Measurements from ENCODE around the gene SAMD5. TPM values are rescaled to one million over a fixed set of nuclear protein-coding genes. Genes with fewer than 3 reads are reported as not detected.

SAMD5 gene
- total RNA-seq, 3 donors from 2014 or later, result 0.80 to 13.5 (median 8.8) TPM

DNA sequence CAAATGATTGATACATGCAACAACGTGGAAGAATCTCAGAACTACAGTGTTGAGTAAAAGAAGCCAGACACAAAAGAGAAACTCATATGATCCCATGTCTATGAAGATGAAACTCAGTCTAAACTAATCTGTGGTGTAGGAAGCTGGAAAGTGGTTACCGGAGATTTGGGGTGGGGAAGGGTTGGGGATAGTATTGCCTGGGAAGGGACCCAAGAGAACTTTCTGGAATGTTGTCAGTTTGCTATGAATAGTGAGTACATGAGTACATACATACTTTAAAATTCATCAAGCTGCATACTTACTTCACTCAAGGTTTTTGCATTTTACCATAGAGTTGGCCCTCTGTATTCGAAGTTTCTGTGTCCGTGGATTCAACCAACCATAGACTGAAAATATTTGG lies 106.0 kb downstream of the SAMD5 start:
- Histone ChIP-seq H3K27ac (no peak overlapping the region), H3K9me3 (no peaks in the 10 kb centered on the region), H3K36me3 (no peaks in the 10 kb centered on the region), H3K4me1 (no peaks in the 10 kb centered on the region), H3K4me3 (no peak overlapping the region), H3K27me3 (no peaks in the 10 kb centered on the region)
- TF ChIP-seq, protein P1, sequence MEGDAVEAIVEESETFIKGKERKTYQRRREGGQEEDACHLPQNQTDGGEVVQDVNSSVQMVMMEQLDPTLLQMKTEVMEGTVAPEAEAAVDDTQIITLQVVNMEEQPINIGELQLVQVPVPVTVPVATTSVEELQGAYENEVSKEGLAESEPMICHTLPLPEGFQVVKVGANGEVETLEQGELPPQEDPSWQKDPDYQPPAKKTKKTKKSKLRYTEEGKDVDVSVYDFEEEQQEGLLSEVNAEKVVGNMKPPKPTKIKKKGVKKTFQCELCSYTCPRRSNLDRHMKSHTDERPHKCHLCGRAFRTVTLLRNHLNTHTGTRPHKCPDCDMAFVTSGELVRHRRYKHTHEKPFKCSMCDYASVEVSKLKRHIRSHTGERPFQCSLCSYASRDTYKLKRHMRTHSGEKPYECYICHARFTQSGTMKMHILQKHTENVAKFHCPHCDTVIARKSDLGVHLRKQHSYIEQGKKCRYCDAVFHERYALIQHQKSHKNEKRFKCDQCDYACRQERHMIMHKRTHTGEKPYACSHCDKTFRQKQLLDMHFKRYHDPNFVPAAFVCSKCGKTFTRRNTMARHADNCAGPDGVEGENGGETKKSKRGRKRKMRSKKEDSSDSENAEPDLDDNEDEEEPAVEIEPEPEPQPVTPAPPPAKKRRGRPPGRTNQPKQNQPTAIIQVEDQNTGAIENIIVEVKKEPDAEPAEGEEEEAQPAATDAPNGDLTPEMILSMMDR (IDR thresholded peaks at IDR 0.05), result no peak
- TF ChIP-seq POLR2A (IDR thresholded peaks at IDR 0.05), result no peak
- TF ChIP-seq POLR2AphosphoS5 (IDR thresholded peaks at IDR 0.05), result no peak
- intact Hi-C loops (cut with DNase I; ENCODE audit: low total_unique reads), result no loop called here
- no peak for DNase-seq (ENCODE audit: low spot score in 2 of 2)

DNA sequence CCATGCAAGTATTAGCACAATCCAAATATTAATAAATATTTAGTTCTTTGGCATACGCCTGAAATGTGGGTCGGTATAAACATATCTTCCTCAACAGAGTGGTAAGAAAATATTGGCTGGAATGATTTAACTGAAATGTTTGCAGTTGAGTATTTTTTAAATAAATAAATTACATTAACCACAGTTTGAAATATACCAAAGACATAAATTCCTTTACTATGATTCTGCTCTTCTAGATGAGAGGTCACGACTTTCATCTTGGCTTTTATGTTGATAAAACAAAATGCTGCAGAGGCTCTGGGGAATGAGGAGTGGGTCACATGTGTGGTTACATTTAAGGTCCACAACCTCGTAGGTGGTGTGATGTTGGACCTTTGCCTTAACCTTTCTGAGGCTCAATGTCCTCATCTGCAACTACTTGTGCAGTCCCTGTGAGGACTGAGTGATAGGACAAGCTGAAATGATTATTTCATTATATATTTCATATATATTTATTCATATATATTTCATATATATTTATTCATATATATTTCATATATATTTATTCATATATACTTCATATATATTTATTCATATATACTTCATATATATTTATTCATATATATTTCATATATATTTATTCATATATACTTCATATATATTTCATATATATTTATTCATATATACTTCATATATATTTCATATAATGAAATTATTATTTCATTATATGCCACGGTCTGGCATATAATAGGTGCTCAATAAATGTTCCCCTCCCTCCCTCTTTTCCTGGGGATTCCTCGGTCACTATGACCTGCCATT lies 107.4 kb downstream of the SAMD5 start:
- Histone ChIP-seq H3K27ac (no peak overlapping the region), H3K4me1 (no peaks in the 10 kb centered on the region), H3K36me3 (no peaks in the 10 kb centered on the region), H3K27me3 (no peaks in the 10 kb centered on the region), H3K4me3 (no peak overlapping the region), H3K9me3 (no peaks in the 10 kb centered on the region)
- no peak for DNase-seq (ENCODE audit: low spot score in 2 of 2)
- intact Hi-C loops (cut with DNase I; ENCODE audit: low total_unique reads), result no loop called here
- TF ChIP-seq POLR2A (IDR thresholded peaks at IDR 0.05), result no peak

DNA sequence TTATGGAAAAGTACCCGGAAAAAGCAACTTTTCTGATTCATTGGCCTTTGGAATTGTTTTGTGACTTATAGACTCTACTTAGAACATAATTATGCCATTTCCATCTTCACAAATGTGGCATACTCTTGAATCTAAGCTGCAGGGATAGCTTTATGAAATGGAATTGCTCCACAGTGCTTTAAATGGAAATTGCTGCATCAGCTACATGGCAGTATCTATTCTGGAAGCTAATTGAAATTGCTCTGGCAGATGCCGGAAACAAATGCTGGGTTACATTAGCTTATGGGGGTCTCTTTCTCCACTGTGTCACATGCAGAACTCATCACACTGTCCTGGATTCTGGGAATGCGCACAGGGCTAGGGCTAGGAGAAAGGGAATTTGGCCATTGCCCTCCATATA lies 108.9 kb downstream of the SAMD5 start:
- intact Hi-C loops (cut with DNase I; ENCODE audit: low total_unique reads), result no loop called here
- H3K27ac ChIP-seq, result no peak overlapping the region
- no peak overlapping the region for H3K4me3 ChIP-seq
- DNase-seq (ENCODE audit: low spot score in 2 of 2), result no peak
- no peaks in the 10 kb centered on the region for H3K27me3 ChIP-seq
- H3K36me3 ChIP-seq, result no peaks in the 10 kb centered on the region
- H3K9me3 ChIP-seq, result no peaks in the 10 kb centered on the region
- TF ChIP-seq POLR2AphosphoS5 (IDR thresholded peaks at IDR 0.05) (no peak), POLR2A (IDR thresholded peaks at IDR 0.05) (no peak)
- TF ChIP-seq, protein P1 (IDR thresholded peaks at IDR 0.05), result no peak
- H3K4me1 ChIP-seq, result no peaks in the 10 kb centered on the region

DNA sequence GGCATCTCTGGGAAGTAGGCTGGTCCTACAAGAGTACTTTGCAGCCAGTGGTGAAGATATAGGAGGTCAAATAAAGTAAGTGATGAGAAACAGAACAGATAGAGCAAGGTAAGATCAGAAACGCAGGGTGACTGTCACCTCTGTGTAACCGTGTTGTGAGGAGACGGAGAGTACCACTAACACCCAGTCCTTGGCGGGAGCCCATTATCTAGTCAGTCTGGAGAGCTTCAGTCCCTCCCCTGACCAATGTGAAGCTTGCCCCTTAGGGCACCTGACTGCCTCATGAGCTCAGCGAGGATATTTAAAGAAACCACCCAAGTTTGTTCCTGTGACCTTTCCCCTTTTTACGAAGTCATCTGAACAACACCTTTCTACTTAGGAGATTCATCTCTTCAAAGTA lies 110.0 kb downstream of the SAMD5 start:
- no peak for DNase-seq (ENCODE audit: low spot score in 2 of 2)
- H3K27me3 ChIP-seq, result no peaks in the 10 kb centered on the region
- TF ChIP-seq, protein P1 (IDR thresholded peaks at IDR 0.05), result no peak
- no peak for TF ChIP-seq POLR2A (IDR thresholded peaks at IDR 0.05)
- TF ChIP-seq POLR2AphosphoS5 (IDR thresholded peaks at IDR 0.05), result no peak
- H3K4me3 ChIP-seq, result no peak overlapping the region
- H3K9me3 ChIP-seq, result no peaks in the 10 kb centered on the region
- no peaks in the 10 kb centered on the region for H3K36me3 ChIP-seq
- H3K4me1 ChIP-seq, result no peaks in the 10 kb centered on the region
- intact Hi-C loops (cut with DNase I; ENCODE audit: low total_unique reads), result no loop called here
- no peak overlapping the region for H3K27ac ChIP-seq

DNA sequence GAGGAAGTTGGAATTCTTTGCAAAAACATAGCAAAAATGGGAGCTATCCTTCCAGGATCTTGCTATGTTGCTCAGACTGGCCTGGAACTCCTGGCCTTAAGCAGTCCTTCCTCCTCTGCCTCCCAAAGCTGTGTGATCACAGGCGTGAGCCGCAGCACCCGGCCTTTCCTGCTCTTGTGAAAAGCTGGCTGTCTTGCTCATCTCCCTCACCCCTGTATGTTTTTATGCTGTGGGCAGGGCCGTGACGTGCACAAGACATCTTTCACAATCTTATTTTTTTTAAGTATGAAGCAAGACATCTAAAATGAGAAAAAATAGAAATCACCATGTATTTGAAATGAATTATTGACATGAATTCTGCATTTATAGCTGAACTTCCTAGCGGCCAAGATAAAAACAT lies 110.4 kb downstream of the SAMD5 start:
- Histone ChIP-seq H3K9me3 (no peaks in the 10 kb centered on the region), H3K27me3 (no peaks in the 10 kb centered on the region), H3K4me3 (no peak overlapping the region), H3K36me3 (no peaks in the 10 kb centered on the region), H3K27ac (no peak overlapping the region), H3K4me1 (no peaks in the 10 kb centered on the region)
- intact Hi-C loops (cut with DNase I; ENCODE audit: low total_unique reads), result no loop called here
- DNase-seq (ENCODE audit: low spot score in 2 of 2), result no peak
- peak in 1 of 3 donors; percentile 15 for TF ChIP-seq POLR2AphosphoS5 (IDR thresholded peaks at IDR 0.05)
- TF ChIP-seq POLR2A (IDR thresholded peaks at IDR 0.05), result no peak
